ENCODE data around the gene VTCN1.

The VTCN1 gene

DNA sequence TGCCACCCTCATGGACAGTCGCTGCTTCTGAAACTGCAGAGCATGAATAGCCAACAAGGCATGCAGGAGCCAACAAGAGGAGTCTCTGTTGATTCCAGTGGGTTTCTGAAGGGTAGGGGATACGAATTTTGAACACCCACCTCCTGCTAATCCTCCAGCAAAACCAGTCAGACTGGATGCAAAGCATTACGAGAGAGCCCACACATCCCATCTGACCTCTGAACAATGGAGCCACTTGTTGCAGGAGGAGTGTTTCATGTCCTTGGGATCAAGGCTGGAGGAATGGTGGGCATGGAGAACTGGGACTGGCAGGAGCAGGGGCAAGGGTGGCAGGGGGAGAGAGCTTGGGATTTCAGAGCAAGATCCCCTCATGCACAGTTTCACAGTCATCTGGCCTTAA lies 1.6 kb downstream of the VTCN1 start:
- no peak for DNase-seq (ENCODE audit: low read depth, low spot score)

DNA sequence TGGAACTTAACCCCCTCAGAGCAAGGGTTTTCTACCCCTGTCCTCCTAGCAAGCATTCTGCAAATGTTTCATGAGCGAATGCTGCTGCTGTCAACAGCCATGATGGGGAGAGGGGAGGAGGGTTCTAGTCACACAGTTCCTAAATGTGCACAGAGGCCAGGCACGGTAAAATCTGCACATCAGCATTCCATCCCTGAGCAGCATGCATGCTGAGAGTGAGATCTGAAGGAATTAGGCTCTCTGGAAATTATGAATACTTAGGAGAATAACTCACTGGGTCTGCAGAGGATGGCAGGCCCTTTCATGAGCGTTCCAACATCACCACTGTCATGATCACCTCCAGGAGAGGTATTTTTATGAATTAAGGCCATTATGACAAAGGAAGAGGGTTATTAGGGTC lies 2.1 kb downstream of the VTCN1 start:
- DNase-seq (ENCODE audit: low read depth, low spot score) = no peak

DNA sequence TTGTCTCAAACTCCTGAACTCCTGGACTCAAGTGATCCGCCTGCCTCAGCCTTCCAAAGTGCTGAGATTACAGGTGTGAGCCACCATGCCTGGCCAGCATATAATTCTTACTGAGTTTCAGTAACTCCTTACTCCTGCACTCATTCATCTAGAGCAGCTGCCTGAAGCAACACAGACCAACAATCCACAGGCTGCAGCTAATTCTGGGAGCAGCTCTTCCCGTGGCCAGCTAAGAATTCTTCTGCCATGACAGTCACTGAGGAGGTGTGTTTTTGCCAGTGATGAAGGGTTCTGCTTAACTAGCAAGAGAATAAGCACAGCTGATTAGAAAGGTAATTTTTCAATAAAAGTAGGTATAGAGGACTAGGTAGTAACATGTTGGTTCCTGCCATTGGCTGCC lies 5.4 kb downstream of the VTCN1 start:
- no peak for DNase-seq (ENCODE audit: low read depth, low spot score)

DNA sequence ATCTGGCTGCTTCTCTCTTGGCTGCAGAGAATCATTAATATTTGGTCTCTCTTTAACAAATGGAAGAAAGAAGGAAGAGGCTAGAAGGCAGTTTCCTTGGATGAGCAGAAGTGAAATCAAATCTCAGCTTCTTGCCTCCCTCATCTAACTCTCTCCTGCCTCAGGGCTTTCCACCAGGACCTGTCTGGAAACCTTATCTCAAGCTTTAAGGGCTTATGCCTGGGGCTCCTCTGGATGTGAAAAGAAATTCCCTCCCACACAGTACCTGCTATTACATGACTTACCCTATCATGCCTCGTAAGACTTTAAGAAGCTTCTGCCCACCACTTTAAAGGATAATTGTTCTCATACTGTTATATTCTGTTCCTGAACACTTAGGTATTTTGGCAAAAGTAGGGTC lies 8.9 kb downstream of the VTCN1 start:
- DNase-seq (ENCODE audit: low read depth, low spot score) = no peak

DNA sequence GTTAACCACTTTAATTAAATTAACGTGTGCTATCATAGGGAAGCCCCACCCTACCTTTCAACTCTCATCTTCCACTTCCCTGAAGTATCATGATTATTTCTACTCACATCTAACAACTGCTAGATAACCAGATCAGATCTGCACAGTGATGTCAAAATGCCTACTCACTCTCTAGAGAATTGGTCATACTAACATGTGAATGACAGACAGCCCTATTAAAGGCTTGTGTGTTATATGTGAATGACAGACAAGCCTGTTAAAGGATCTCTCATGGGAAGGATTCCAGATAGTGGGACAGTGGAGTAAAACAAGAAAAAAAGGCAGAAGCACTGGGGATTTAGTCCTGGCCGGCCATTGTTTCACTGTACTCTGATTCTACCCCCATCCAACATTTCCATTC lies 12.6 kb downstream of the VTCN1 start:
- no peak for DNase-seq (ENCODE audit: low read depth, low spot score)

DNA sequence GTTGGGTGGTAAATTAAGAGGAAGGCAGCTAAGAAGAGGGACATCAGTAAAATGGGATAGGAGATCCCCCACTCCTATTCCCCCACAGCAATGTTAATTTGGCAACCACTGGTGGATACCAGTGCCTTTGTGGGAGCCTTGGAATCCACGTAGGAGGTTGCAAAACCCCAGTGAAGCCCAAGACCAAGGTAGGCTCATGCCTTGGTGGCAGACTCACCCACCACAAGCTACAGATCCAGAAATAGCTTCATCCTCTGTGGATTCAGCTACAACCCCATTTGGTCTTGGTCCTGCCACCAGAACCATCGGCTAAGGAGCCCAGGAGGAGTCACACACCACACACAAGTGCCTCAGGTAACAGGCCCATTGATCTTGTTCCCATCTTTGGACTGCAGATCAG lies 21.0 kb downstream of the VTCN1 start:
- no peak for DNase-seq (ENCODE audit: low read depth, low spot score)

DNA sequence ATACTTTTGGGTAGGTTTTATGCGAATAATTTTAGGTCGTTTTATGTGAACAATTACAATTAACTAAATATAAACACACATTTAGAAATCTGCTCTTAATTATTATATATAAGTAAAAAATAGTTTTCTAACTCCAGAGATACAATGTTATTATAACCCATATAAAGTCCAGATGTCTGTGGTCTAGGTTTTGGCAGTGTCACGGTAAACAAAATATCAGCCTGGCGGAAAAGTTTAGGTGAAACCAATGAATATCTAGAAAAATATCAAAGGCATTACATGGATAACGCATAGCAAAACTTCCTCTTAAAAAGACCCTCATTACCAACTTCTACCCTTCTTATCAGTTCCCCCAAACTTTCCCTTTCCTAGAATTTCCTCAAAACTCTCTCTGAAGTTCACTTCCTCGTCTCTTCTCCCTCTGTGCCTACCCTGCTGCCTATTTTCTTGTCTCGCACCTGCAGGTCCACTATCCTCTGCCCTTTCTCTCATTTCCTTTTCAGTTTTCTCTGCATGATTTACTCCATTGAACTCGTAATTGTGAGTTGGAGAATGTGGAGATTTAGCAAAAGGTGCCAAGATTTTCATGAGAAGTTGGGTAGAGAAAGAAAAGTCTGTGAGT lies 21.8 kb downstream of the VTCN1 start:
- no peak for DNase-seq (ENCODE audit: low read depth, low spot score)

DNA sequence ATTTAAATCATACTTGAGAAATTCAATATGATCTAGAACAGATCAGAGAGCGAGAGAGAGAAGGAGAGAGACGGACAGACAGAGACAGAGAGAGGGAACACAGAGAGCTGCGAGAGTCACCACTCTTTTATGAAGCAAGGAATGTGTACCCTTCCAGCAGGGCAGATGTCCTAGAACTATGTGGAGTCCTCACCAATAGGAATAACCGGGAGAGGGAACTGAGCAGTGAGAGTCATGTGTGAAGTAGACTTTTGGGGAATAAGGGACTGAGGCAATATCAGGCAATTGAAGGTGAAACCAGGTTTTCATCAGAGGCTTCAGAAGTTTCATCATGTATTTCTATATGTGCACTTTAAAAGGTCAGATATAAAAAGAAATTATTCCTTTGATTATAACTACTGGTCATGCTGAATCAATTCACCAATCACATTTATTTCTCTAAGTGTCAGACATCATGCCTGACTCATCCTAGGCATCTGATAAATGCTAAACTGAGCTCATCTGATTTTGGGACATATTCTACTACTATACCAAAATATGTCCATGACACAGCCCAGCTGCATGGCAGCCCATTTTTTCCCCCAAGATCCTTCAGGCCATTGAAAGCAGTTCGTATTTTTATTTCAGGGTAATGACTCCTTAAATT lies 22.4 kb downstream of the VTCN1 start:
- no peak for DNase-seq (ENCODE audit: low read depth, low spot score)

DNA sequence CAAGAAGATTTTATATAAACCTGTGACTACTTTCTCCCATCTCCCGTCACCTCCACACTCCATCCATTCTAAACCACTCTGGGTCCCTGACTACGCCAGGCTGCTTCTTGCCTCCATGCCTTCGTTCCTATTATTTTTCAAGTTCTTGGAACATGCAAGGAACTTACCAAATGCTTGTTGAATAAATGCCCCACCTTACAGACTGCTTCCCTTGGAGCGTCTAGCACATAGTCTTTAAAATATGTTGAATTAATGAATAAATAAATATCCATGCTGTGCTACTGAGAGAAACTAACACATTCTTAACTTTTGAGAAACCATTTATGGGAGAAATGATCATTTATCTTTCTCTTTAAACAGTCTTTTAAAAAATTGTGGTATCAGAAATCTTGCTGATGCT lies 27.6 kb downstream of the VTCN1 start:
- no peak for DNase-seq (ENCODE audit: low read depth, low spot score)

DNA sequence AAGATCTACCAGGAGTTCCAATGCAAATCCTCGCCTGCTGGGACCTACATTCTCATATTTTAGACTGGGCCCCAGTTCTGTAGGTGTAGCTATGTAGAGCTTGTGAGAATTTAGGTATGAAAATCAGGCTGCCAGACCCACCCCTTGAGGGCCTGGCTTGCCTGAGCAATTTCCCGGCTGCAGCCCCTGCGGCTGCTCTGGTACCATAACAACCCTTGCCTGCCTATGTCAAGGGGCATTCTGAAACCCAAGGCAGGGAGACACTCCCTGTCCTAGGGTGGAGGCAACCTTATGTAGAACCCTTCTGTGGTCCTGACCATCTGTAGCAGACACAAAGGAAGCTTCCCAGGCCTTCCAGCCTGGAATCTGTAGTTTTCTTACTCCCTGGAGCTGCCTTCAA lies 28.4 kb downstream of the VTCN1 start:
- DNase-seq (ENCODE audit: low read depth, low spot score) = no peak

DNA sequence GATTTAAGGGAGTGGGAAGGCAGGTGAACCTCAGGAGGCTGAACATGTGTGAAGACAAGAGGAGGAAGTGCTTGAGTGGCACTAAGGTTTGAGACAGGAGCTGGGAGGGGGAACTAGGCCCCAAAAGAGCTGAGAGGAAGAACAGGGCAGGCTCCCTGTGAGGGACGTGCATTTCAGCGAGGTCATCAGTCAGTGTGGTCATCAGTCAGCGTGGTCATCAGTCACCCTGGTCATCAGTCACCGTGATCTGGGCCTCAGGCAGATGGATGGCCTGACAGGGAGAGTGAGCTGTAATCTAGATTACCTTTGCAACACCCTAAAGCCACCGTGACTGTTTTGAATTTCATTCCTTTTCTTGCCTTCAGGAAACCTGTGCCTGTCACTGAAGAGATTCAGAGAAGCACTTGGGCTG lies 29.1 kb downstream of the VTCN1 start:
- no peak for DNase-seq (ENCODE audit: low read depth, low spot score)

DNA sequence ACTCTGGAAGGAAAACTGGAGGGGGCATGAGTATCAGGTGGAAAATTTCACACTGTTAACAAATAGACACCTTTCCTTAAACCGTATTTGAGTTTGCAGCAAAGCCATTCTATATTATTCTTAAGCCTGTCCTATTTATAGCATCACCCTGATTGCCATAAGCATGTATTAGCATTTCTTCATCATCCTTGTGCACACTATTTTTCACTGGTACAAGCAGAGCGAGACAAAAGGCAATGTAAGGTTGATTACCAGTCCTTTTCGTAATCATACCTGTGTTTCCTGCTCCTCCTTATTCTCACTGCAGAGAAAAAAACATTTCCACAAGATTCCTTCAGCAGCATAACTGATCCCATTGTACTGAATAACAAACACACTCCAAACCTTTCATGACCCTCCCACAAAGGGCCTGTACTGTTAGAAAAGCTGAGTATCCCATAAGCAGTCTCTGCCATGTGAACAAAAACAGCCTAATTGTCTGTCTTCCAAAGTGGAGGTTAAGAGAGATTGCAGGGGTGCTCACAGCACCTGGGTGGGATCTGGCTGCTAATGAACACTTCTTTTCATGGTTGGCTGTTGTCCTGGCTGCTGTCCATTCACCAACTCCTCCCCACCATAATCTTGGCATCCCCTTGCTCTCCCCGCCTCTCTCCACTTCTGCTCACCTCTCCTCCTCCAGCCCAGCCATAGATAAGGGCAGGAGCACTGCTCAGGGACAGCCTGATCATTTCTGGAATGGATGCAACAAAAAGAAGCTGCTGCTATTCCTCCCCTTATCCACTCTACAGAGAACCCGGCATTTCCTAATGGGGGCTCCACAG lies 30.4 kb downstream of the VTCN1 start:
- no peak for DNase-seq (ENCODE audit: low read depth, low spot score)

DNA sequence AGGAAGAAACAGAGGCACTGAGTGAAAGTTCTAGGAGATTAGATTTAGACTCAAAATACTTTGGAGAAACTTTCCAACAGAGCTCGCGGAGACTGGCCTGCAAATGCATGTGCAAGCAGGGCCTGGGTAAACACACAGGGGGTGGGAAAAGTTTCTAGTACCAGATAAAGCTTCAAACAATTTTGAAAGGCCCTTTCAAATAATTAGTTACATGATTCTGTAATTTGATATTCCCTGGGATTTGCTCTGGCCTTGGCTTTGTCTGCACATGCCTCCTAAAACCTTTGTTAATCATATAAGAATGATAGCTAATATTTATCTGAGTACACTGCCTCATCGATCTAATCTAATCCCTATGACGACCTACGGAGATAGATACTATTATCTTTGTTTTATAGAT lies 31.3 kb downstream of the VTCN1 start:
- DNase-seq (ENCODE audit: low read depth, low spot score) = no peak

DNA sequence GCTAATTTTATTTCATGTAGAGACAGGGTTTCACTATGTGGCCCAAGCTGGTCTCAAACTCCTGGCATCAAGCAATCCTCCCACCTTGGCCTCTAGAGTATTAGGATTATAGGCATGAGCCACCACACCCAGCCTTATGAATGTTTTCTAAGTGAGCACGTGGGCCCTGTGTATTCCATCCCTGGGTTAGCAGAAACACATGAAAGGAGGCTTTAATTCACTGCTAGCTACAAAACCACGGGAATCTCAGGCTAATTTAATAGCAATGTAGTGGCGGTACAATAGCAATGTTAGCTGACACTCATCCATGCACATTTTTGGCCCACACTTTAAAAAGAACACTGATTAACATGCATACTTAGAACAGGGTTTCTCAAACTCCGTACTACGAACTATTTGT lies 32.0 kb downstream of the VTCN1 start:
- no peak for DNase-seq (ENCODE audit: low read depth, low spot score)

DNA sequence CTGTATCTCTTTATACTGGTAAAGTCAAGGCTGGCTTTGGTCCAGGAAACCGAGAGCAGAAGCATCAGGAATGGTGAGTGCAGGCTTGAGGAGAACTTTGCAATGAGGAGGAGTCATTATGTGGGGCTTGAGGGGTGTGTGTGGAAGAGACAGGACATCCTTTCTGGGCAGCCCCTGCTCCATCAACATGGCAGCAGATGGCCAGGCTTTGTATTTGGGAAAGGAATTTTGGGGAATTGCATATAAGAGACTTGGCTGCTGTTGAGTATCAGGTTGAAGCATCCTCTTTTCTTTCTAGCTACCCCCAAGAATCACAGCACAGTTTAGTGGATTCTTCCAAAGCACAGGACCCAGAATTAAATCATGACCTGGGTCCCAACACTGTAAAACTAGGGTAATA lies 33.4 kb downstream of the VTCN1 start:
- no peak for DNase-seq (ENCODE audit: low read depth, low spot score)

DNA sequence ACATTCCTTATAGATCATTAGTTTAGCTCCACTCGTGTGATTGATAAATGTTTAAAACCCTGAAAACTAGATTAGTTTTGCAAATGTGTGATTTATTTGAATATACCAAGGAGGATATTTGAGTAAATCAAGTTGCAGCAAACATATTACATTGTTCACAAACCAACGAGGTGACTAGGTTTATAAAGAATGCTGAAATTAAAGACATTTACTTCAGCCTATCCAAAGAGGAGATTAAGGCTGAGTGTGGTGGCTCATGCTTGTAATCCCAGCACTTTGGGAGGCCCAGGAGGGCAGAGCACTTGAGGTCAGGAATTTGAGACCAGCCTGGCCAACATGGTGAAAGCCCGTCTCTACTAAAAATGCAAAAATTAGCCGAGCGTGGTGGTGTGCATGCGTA lies 34.1 kb downstream of the VTCN1 start:
- no peak for DNase-seq (ENCODE audit: low read depth, low spot score)

DNA sequence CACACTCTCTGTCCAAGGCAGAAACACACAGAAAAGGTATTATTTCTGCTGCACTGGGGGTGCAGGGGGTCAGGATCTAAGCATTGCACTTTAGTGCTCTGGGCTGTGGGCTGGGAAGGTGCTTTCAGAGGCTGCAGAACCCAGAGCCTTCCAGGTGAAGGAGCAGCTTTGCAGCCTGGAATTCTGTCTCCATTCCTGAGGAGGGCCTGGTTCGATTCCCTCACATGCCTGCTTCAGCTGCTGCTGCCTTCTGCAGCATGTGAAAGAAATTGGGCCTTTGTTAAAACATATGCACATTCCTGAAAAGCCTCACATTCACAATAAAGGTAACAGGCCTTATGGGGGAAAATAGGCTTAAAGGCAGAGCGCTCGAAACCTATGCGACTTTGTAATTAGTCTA lies 35.9 kb downstream of the VTCN1 start:
- no peak for DNase-seq (ENCODE audit: low read depth, low spot score)

DNA sequence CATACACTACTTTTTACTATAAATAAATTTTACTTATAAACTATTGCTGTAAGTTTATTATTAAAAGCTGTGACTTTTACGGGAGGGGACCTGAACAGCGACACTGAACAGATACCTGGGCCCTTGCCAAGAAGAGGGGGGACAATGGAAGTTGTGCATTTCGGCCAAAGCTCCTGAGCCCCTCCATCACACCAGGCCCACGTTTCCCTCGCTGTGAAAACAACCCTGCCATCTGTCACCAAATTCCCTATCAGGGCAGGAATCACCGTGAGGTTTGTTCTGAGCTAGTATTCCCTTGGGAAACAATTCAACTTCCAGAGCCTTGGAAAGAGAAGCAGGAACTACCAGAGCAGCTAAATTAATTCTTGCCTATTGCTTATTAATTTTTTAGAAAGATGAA lies 37.0 kb downstream of the VTCN1 start:
- DNase-seq (ENCODE audit: low read depth, low spot score) = no peak

DNA sequence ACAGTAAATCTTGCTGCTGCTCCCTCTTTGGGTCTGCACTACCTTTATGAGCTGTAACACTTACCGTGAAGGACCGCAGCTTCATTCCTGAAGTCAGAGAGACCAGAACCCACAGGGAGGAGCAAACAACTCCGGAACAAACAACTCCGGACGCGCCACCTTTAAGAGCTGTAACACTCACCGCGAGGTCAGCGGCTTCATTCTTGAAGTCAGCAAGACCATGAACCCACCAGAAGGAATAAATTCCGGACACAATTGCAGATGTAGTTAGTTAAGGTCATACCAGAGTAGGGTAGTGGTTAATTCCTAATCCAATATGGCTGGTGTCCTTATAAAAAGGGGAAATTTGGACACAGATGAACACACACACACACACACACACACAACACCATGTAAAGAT lies 37.7 kb downstream of the VTCN1 start:
- no peak for DNase-seq (ENCODE audit: low read depth, low spot score)

DNA sequence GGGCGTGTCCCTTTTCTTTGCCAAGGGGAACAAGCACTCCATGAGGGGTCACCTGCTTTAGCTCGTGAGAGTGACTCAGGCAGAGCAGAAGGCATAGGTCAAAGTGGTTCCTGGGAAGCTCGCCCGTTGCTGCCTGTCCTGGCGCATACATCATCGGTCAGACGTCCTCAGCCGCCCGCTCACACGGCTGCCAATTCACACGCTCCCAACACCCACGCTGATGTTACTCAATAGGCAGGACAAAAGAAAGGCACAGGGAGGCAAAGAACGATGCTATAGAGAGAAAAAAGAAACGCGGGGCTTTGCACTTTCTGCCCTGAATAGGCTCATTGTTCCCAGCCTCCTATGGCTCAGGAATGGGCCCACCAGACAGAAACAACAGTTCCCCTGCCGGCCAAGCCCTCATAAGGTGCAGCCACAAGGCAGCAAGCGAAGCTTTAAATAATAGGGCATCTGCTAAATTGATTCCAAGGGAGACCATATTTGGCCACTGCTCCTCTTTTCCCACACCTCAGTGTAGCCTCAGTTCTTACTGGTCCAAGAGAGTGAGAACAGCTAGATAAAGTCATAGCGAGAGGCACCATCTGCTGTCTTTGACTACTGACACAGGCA lies 38.7 kb downstream of the VTCN1 start:
- DNase-seq (ENCODE audit: low read depth, low spot score) = no peak

DNA sequence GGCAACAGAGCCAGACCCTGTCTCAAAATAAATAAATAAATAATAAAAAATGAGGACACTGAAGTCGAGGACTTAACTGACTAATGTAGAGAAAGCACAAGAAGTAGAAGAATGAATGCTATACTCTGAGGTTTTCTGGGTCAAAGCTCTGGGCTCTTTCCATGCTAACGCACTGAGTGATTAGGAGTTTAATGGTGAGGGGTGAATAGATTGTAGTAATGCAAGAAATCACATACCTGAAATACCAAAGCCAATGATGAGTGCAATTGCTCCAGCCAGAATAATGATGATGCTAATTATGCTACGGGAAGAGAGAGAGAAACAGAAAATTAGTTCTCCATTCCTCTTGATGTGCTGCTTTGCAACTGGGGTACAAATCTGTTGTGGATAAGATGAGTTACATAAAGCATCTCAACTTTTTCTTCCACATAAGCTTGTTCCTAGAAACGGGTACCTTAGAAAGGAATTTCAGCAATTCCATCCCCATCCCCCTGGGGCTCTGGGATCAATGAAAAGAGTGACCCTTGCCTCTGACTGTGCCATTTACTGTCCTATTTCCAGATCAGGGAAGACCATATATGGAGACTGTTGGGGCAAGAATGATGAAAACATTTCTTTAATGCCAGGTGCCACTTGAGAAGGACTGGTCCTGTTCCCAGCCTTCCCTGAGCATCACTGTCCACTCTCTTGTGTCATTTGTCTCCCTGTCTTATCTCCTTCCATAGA lies 40.7 kb downstream of the VTCN1 start:
- DNase-seq (ENCODE audit: low read depth, low spot score) = no peak

DNA sequence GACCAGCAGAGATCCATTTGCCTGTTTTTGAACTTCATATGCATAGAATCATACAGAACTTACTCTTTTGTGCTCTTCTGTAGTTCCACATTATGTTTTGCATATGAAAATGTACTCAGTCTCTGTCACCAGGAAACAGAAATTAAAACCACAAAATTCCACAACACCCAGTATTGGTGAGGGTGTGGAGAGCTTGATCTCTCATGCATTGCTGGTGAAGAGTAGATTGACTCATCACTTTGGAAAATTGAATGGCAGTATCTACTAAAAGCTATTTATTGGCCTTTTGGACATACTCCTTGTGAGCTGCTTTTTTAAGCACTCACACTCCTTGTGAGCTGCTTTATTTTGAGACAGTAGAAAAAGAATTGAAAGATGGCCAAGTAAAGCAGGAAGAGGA lies 43.3 kb downstream of the VTCN1 start:
- DNase-seq (ENCODE audit: low read depth, low spot score) = no peak
